Central memory CD8-positive, alpha-beta T cell (primary cell): ENCODE results near the gene TARBP1.
"Not testable (repeated sequence)": the region's sequence is repeated elsewhere in the genome, so short reads cannot be mapped to it uniquely, and the experiment has no call there.

Experiments used
- ATAC-seq: fragments of 150-1000 bp; cut with Tn5 transposase; replicated peaks from 2 replicates; pipeline ENCODE4 v1.10.0; 2022; ENCODE audit warnings: mild to moderate bottlenecking, moderate FRiP score, moderate number of reproducible peaks; ENCODE audit not compliant: poor library complexity, severe bottlenecking; ENCODE audit errors: extremely low read depth
- DNase-seq, 2 donors: peaks; one replicate each; pipeline ENCODE4 v3.0.0; 2021; ENCODE audit warnings: low spot score in 2 of 2
- H3K27ac Mint-ChIP-seq: one replicate; pipeline ENCODE4 v1.8.0; 2022; ENCODE audit warnings: low read depth, mild to moderate bottlenecking, moderate library complexity, mixed read lengths
- H3K27me3 Mint-ChIP-seq: one replicate; pipeline ENCODE4 v1.8.0; 2022; ENCODE audit warnings: mixed read lengths
- H3K36me3 Mint-ChIP-seq: one replicate; pipeline ENCODE4 v1.8.0; 2022; ENCODE audit warnings: mild to moderate bottlenecking, moderate library complexity, mixed read lengths; ENCODE audit not compliant: insufficient read depth
- H3K4me1 Mint-ChIP-seq: one replicate; pipeline ENCODE4 v1.8.0; 2022; ENCODE audit warnings: mixed read lengths
- H3K4me3 Mint-ChIP-seq: one replicate; pipeline ENCODE4 v1.8.0; 2022; ENCODE audit warnings: mild to moderate bottlenecking, moderate library complexity, mixed read lengths
- H3K9me3 Mint-ChIP-seq: one replicate; pipeline ENCODE4 v1.8.0; 2022; ENCODE audit warnings: mixed read lengths

Gene TARBP1

GRCh38 chr1:234406871-234407270 is 72.1 kb downstream of the TARBP1 start:
- Mint-ChIP-seq H3K27me3 (no peaks in the 10 kb centered on the region), H3K27ac (no peak overlapping the region), H3K4me3 (no peak overlapping the region), H3K4me1 (peaks cover 10% of the 10 kb centered on the region), H3K36me3 (peaks cover 9% of the 10 kb centered on the region), H3K9me3 (no peaks in the 10 kb centered on the region)
- no peak for DNase-seq
- ATAC-seq = no peak

GRCh38 chr1:234405676-234406075 is 73.3 kb downstream of the TARBP1 start:
- no peak for DNase-seq
- peaks cover 22% of the 10 kb centered on the region for H3K4me1 Mint-ChIP-seq
- ATAC-seq = no peak
- no peak overlapping the region for H3K4me3 Mint-ChIP-seq
- H3K9me3 Mint-ChIP-seq = no peaks in the 10 kb centered on the region
- H3K36me3 Mint-ChIP-seq = peaks cover 7% of the 10 kb centered on the region
- H3K27me3 Mint-ChIP-seq = no peaks in the 10 kb centered on the region
- no peak overlapping the region for H3K27ac Mint-ChIP-seq

GRCh38 chr1:234402939-234403338 is 76.0 kb downstream of the TARBP1 start:
- ATAC-seq = no peak
- DNase-seq = no peak
- Mint-ChIP-seq H3K4me3 (no peak overlapping the region), H3K27me3 (no peaks in the 10 kb centered on the region), H3K9me3 (no peaks in the 10 kb centered on the region), H3K27ac (peak overlapping the region; percentile 22), H3K4me1 (peaks cover 41% of the 10 kb centered on the region), H3K36me3 (peaks cover 4% of the 10 kb centered on the region)

GRCh38 chr1:234401658-234402057 is 77.3 kb downstream of the TARBP1 start:
- Mint-ChIP-seq H3K4me1 (peaks cover 45% of the 10 kb centered on the region), H3K27ac (peak overlapping the region; percentile 81)
- ATAC-seq = no peak

GRCh38 chr1:234400773-234401172 is 78.2 kb downstream of the TARBP1 start:
- Mint-ChIP-seq H3K27ac (peak overlapping the region; percentile 81), H3K4me1 (peaks cover 46% of the 10 kb centered on the region), H3K36me3 (peaks cover 4% of the 10 kb centered on the region), H3K27me3 (no peaks in the 10 kb centered on the region), H3K9me3 (no peaks in the 10 kb centered on the region), H3K4me3 (peak overlapping the region; percentile 45)
- ATAC-seq (peak; percentile 71), DNase-seq (no peak)

More at GRCh38 chr1:234401658-234402057, 77.3 kb downstream of the TARBP1 start:
- Mint-ChIP-seq H3K4me3 (peak overlapping the region; percentile 45), H3K27me3 (no peaks in the 10 kb centered on the region), H3K9me3 (no peaks in the 10 kb centered on the region), H3K36me3 (peaks cover 4% of the 10 kb centered on the region)
- DNase-seq = no peak

- not testable (repeated sequence) for H3K36me3 Mint-ChIP-seq, DNase-seq, H3K27me3 Mint-ChIP-seq, ATAC-seq, H3K9me3 Mint-ChIP-seq
- Mint-ChIP-seq H3K4me3 (peak overlapping the region; percentile 45), H3K27ac (peak overlapping the region; percentile 70), H3K4me1 (peaks cover 46% of the 10 kb centered on the region)
Measured at GRCh38 chr1:234399515-234399914, 79.5 kb downstream of the TARBP1 start.

GRCh38 chr1:234398849-234399381 is 80.1 kb downstream of the TARBP1 start:
- no peak for ATAC-seq
- Mint-ChIP-seq H3K4me3 (peak overlapping the region; percentile 45), H3K9me3 (no peaks in the 10 kb centered on the region), H3K27me3 (no peaks in the 10 kb centered on the region), H3K36me3 (peaks cover 4% of the 10 kb centered on the region), H3K27ac (peak overlapping the region; percentile 70), H3K4me1 (peaks cover 46% of the 10 kb centered on the region)
- DNase-seq = no peak

- H3K9me3 Mint-ChIP-seq = no peaks in the 10 kb centered on the region
- H3K27me3 Mint-ChIP-seq = no peaks in the 10 kb centered on the region
- no peak for ATAC-seq
- peaks cover 4% of the 10 kb centered on the region for H3K36me3 Mint-ChIP-seq
- no peak overlapping the region for H3K27ac Mint-ChIP-seq
- H3K4me1 Mint-ChIP-seq = peaks cover 40% of the 10 kb centered on the region
- no peak for DNase-seq
- H3K4me3 Mint-ChIP-seq = no peak overlapping the region
Measured at GRCh38 chr1:234397732-234398131, 81.2 kb downstream of the TARBP1 start.

- Mint-ChIP-seq H3K36me3 (peaks cover 7% of the 10 kb centered on the region), H3K9me3 (no peaks in the 10 kb centered on the region), H3K27me3 (no peaks in the 10 kb centered on the region), H3K27ac (peak overlapping the region; percentile 93), H3K4me1 (peaks cover 36% of the 10 kb centered on the region), H3K4me3 (no peak overlapping the region)
- DNase-seq (no peak), ATAC-seq (no peak)
Measured at GRCh38 chr1:234396871-234397270, 82.1 kb downstream of the TARBP1 start.

- no peak overlapping the region for H3K27ac Mint-ChIP-seq
- H3K9me3 Mint-ChIP-seq = no peaks in the 10 kb centered on the region
- peaks cover 10% of the 10 kb centered on the region for H3K36me3 Mint-ChIP-seq
Measured at GRCh38 chr1:234396092-234396491, 82.9 kb downstream of the TARBP1 start.

GRCh38 chr1:234395297-234395696 is 83.7 kb downstream of the TARBP1 start:
- DNase-seq (no peak), ATAC-seq (no peak)
- H3K4me1 Mint-ChIP-seq = peaks cover 20% of the 10 kb centered on the region
- no peaks in the 10 kb centered on the region for H3K9me3 Mint-ChIP-seq
- peak overlapping the region; percentile 50 for H3K27ac Mint-ChIP-seq
- H3K36me3 Mint-ChIP-seq = peaks cover 12% of the 10 kb centered on the region
- no peak overlapping the region for H3K4me3 Mint-ChIP-seq
- no peaks in the 10 kb centered on the region for H3K27me3 Mint-ChIP-seq

More at GRCh38 chr1:234396092-234396491, 82.9 kb downstream of the TARBP1 start:
- DNase-seq (no peak), ATAC-seq (no peak)
- Mint-ChIP-seq H3K27me3 (no peaks in the 10 kb centered on the region), H3K4me1 (peaks cover 28% of the 10 kb centered on the region), H3K4me3 (no peak overlapping the region)

- no peak overlapping the region for H3K27ac Mint-ChIP-seq
- no peaks in the 10 kb centered on the region for H3K27me3 Mint-ChIP-seq
- no peak for ATAC-seq
- no peaks in the 10 kb centered on the region for H3K9me3 Mint-ChIP-seq
- H3K4me3 Mint-ChIP-seq = no peak overlapping the region
- H3K36me3 Mint-ChIP-seq = peaks cover 12% of the 10 kb centered on the region
- H3K4me1 Mint-ChIP-seq = peaks cover 5% of the 10 kb centered on the region
- DNase-seq = no peak
Measured at GRCh38 chr1:234393190-234393589, 85.8 kb downstream of the TARBP1 start.

- no peak overlapping the region for H3K27ac Mint-ChIP-seq
- no peaks in the 10 kb centered on the region for H3K9me3 Mint-ChIP-seq
- no peaks in the 10 kb centered on the region for H3K27me3 Mint-ChIP-seq
- H3K36me3 Mint-ChIP-seq = peaks cover 23% of the 10 kb centered on the region
- peaks cover 15% of the 10 kb centered on the region for H3K4me1 Mint-ChIP-seq
- no peak overlapping the region for H3K4me3 Mint-ChIP-seq
- no peak for ATAC-seq
- DNase-seq = no peak
Measured at GRCh38 chr1:234388094-234388493, 90.9 kb downstream of the TARBP1 start.
